ENCODE results near the gene GLI1. TPM values are rescaled to one million over a fixed set of nuclear protein-coding genes. Genes with fewer than 3 reads are reported as not detected.

Gene GLI1
- total RNA-seq, 1 donor from 2014 or later = 5.8 TPM

DNA sequence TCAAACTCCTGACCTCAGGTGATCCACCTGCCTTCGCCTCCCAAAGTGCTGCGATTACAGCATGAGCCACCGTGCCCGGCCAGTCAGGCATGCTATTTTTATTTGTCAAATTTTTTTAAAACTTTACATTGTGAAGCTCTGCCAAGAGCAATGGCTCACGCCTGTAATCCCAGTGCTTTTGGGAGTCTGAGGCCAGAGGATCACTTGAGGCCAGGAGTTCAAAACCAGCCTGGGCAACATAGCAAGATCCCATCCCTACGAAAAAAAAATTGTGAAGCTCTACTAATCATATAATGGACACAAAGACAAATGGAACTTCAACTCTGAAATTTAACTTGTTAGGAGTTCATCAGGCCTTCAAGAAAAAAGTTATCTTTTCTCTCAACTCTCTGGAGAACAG lies 30.6 kb upstream of the GLI1 start:
- Histone ChIP-seq H3K27ac (ENCODE audit: low read depth, low read length) (no peak overlapping the region), H2AFZ (ENCODE audit: low read depth, low read length) (no peak overlapping the region), H3K36me3 (ENCODE audit: insufficient read depth, low read length) (peaks cover 3% of the 10 kb centered on the region), H3K79me2 (ENCODE audit: insufficient read depth, low read length) (peaks cover 51% of the 10 kb centered on the region), H3K4me3 (ENCODE audit: insufficient read depth, low read depth, low read length) (peak overlapping the region; percentile 76), H3K27me3 (ENCODE audit: insufficient read depth, low read length) (no peaks in the 10 kb centered on the region), H3K4me1 (ENCODE audit: insufficient read depth, low read length) (peaks cover 4% of the 10 kb centered on the region), H3K9me3 (ENCODE audit: insufficient read depth, low read depth, low read length) (no peaks in the 10 kb centered on the region), H3K4me2 (ENCODE audit: low read length) (peak overlapping the region; percentile 92), H3K9ac (ENCODE audit: low read length) (peak overlapping the region; percentile 86), H4K20me1 (ENCODE audit: insufficient read depth, low read length) (peaks cover 5% of the 10 kb centered on the region)
- Mint-ChIP-seq H3K27me3 (ENCODE audit: low read depth, unreplicated experiment) (no peaks in the 10 kb centered on the region), H3K36me3 (ENCODE audit: low read depth, unreplicated experiment) (peaks cover 4% of the 10 kb centered on the region), H3K4me1 (ENCODE audit: low read depth, unreplicated experiment) (peaks cover 11% of the 10 kb centered on the region), H3K27ac (ENCODE audit: unreplicated experiment) (no peak overlapping the region), H3K4me3 (ENCODE audit: unreplicated experiment) (peak overlapping the region; percentile 92), H3K9me3 (ENCODE audit: unreplicated experiment) (no peaks in the 10 kb centered on the region)
- no peak for DNase-seq (ENCODE audit: low read depth)
- TF ChIP-seq, protein P1, sequence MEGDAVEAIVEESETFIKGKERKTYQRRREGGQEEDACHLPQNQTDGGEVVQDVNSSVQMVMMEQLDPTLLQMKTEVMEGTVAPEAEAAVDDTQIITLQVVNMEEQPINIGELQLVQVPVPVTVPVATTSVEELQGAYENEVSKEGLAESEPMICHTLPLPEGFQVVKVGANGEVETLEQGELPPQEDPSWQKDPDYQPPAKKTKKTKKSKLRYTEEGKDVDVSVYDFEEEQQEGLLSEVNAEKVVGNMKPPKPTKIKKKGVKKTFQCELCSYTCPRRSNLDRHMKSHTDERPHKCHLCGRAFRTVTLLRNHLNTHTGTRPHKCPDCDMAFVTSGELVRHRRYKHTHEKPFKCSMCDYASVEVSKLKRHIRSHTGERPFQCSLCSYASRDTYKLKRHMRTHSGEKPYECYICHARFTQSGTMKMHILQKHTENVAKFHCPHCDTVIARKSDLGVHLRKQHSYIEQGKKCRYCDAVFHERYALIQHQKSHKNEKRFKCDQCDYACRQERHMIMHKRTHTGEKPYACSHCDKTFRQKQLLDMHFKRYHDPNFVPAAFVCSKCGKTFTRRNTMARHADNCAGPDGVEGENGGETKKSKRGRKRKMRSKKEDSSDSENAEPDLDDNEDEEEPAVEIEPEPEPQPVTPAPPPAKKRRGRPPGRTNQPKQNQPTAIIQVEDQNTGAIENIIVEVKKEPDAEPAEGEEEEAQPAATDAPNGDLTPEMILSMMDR (IDR thresholded peaks at IDR 0.05; ENCODE audit: insufficient read depth, low read depth, low read length) = no peak
- TF ChIP-seq EZH2 (IDR thresholded peaks at IDR 0.05; ENCODE audit: insufficient read depth, low read length) = no peak
- FAIRE-seq = no peak

DNA sequence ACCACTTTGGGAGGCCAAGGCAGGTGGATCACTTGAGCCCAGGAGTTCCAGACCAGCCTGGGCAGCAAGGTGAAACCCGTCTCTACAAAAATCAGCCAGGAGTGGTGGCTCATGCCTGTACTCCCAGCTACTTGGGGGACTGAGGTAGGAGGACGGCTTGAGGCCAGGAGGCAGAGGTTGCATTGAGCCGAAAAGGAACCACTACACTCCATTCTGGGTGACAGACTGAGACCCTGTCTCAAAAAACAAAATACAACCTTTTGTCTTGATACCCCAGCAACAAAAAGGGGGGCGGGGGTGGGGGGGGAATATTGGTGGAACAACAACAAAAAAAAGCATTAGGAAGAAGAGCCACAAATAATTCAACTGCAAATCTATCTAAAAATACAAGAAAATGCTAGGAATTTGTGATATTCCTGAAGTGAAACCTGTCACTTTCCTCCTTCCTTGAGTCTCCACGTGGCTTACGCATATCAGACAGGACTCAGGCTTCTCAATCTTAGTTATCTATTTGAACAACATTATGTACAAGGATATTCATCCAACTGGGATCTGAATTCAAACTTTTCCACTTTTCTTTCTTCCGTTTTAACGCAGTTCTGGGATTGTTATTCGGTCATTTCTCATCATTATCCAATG lies 30.0 kb upstream of the GLI1 start:
- Mint-ChIP-seq H3K27me3 (ENCODE audit: low read depth, unreplicated experiment) (no peaks in the 10 kb centered on the region), H3K4me3 (ENCODE audit: unreplicated experiment) (peak overlapping the region; percentile 92), H3K9me3 (ENCODE audit: unreplicated experiment) (no peaks in the 10 kb centered on the region), H3K4me1 (ENCODE audit: low read depth, unreplicated experiment) (peaks cover 11% of the 10 kb centered on the region), H3K36me3 (ENCODE audit: low read depth, unreplicated experiment) (peaks cover 4% of the 10 kb centered on the region), H3K27ac (ENCODE audit: unreplicated experiment) (peak overlapping the region; percentile 84)
- H3K36me3 ChIP-seq (ENCODE audit: insufficient read depth, low read length) = no peaks in the 10 kb centered on the region
- peak overlapping the region; percentile 76 for H3K4me3 ChIP-seq (ENCODE audit: insufficient read depth, low read depth, low read length)
- peaks cover 44% of the 10 kb centered on the region for H3K79me2 ChIP-seq (ENCODE audit: insufficient read depth, low read length)
- peaks cover 5% of the 10 kb centered on the region for H4K20me1 ChIP-seq (ENCODE audit: insufficient read depth, low read length)
- DNase-seq (ENCODE audit: low read depth) (peak; percentile 4), FAIRE-seq (no peak)
- peak overlapping the region; percentile 86 for H3K9ac ChIP-seq (ENCODE audit: low read length)
- no peaks in the 10 kb centered on the region for H3K27me3 ChIP-seq (ENCODE audit: insufficient read depth, low read length)
- peak overlapping the region; percentile 92 for H3K4me2 ChIP-seq (ENCODE audit: low read length)
- no peak for TF ChIP-seq EZH2 (IDR thresholded peaks at IDR 0.05; ENCODE audit: insufficient read depth, low read length)
- TF ChIP-seq, protein P1 (IDR thresholded peaks at IDR 0.05; ENCODE audit: insufficient read depth, low read depth, low read length) = no peak
- H3K4me1 ChIP-seq (ENCODE audit: insufficient read depth, low read length) = peaks cover 4% of the 10 kb centered on the region
- peak overlapping the region; percentile 37 for H2AFZ ChIP-seq (ENCODE audit: low read depth, low read length)
- H3K27ac ChIP-seq (ENCODE audit: low read depth, low read length) = peak overlapping the region; percentile 84
- no peaks in the 10 kb centered on the region for H3K9me3 ChIP-seq (ENCODE audit: insufficient read depth, low read depth, low read length)

Data from astrocyte (in vitro differentiated cells and primary cell).